Fibroblast of lung (primary cell): ENCODE measurements around the gene ZNF408. TPM values are rescaled to one million over a fixed set of nuclear protein-coding genes. Genes with fewer than 3 reads are reported as not detected.
A peak's percentile ranks its signal among the peaks of the same experiment; 100 is the strongest.

Source experiments
- DNase-seq, 2 donors: peaks; one replicate each; pipeline versions ENCODE4 v3.0.0 to v3.0.0-alpha.2; 2010; ENCODE audit warnings: low read depth in 2 of 2
- H2AFZ ChIP-seq: 2 replicates; pipeline ENCODE4 v1.5.1; 2012; ENCODE audit warnings: low read length, control low read depth, inconsistent platforms
- H3K27ac ChIP-seq: 2 replicates; pipeline ENCODE4 v1.5.1; 2011; ENCODE audit warnings: low read length, control low read depth; ENCODE audit not compliant: insufficient read depth
- H3K27me3 ChIP-seq: 2 replicates; pipeline ENCODE4 v1.5.1; 2011; ENCODE audit warnings: mild to moderate bottlenecking, low read length; ENCODE audit not compliant: control insufficient read depth, insufficient read depth
- H3K36me3 ChIP-seq: 2 replicates; pipeline ENCODE4 v1.5.1; 2011; ENCODE audit warnings: low read length; ENCODE audit not compliant: control insufficient read depth, insufficient read depth
- H3K4me1 ChIP-seq: 2 replicates; pipeline ENCODE4 v1.5.1; 2011; ENCODE audit warnings: low read length; ENCODE audit not compliant: control insufficient read depth, insufficient read depth; ENCODE audit errors: extremely low read depth
- H3K4me2 ChIP-seq: 2 replicates; pipeline ENCODE4 v1.5.1; 2011; ENCODE audit warnings: low read length, control low read depth; ENCODE audit not compliant: insufficient read depth; ENCODE audit errors: extremely low read depth
- H3K4me3 ChIP-seq, 4 experiments: fragments of 200-600 bp in 1 of 4; sonication (generic) in 1 of 4; replicated peaks in 1 of 4; 2 replicates each; pipeline ENCODE4 v1.5.1; 2011 to 2016; ENCODE audit warnings: low read length in 4 of 4, low read depth in 3 of 4, mild to moderate bottlenecking in 3 of 4, control low read depth in 2 of 4, inconsistent platforms in 1 of 4, mixed read lengths in 1 of 4; ENCODE audit not compliant: insufficient read depth in 1 of 4; ENCODE audit errors: control extremely low read depth in 1 of 4
- H3K79me2 ChIP-seq: 2 replicates; pipeline ENCODE4 v1.5.1; 2012; ENCODE audit warnings: mild to moderate bottlenecking, low read length, inconsistent platforms; ENCODE audit not compliant: control insufficient read depth, insufficient read depth
- H3K9ac ChIP-seq: 2 replicates; pipeline ENCODE4 v1.5.1; 2011; ENCODE audit warnings: mild to moderate bottlenecking, low read length, control low read depth; ENCODE audit not compliant: insufficient read depth
- H3K9me3 ChIP-seq: 2 replicates; pipeline ENCODE4 v1.5.1; 2012; ENCODE audit warnings: low read depth, low read length; ENCODE audit not compliant: control insufficient read depth, insufficient read depth
- H4K20me1 ChIP-seq: 2 replicates; pipeline ENCODE4 v1.5.1; 2011; ENCODE audit warnings: low read length; ENCODE audit not compliant: control insufficient read depth, insufficient read depth; ENCODE audit errors: extremely low read depth
- CTCF ChIP-seq, 2 donors: IDR thresholded peaks in 1 of 2; conservative IDR thresholded peaks in 1 of 2; 1 replicate in 1 of 2; 2 replicates in 1 of 2; pipeline ENCODE4 v1.5.1; 2011 to 2012; ENCODE audit warnings: low read length in 2 of 2, control low read depth in 1 of 2, inconsistent platforms in 1 of 2, low read depth in 1 of 2, mild to moderate bottlenecking in 1 of 2
- EZH2 ChIP-seq: IDR thresholded peaks from 2 replicates; pipeline ENCODE4 v1.5.1; 2012; ENCODE audit warnings: low read length, control low read depth, mild to moderate bottlenecking; ENCODE audit errors: missing control alignments
- polyA plus RNA-seq, 2 donors: library from polyadenylated mRNA; depleted of rRNA in 1 of 2; stranded (reverse) in 1 of 2; unstranded in 1 of 2; fragments of >200 nt; gene quantifications; 2 replicates each; pipeline ENCODE4 v1.2.1, GENCODE V29; 2011 to 2012; ENCODE audit warnings: missing spikeins in 1 of 2
- total RNA-seq: library from RNA; depleted of rRNA; stranded (reverse); fragments of >200 nt; gene quantifications from 2 replicates; pipeline ENCODE4 v1.2.1, GENCODE V29; 2014

ZNF408 gene
- total and polyA plus RNA-seq, 2 donors (not counting 1 experiment from before 2014, with no cell fraction given) = 4.2 to 7.9 TPM

- Histone ChIP-seq H3K27ac (no peak overlapping the region), H4K20me1 (no peaks in the 10 kb centered on the region), H2AFZ (no peak overlapping the region), H3K36me3 (peaks cover 29% of the 10 kb centered on the region), H3K4me3 (no peak overlapping the region), H3K4me1 (peaks cover 19% of the 10 kb centered on the region), H3K79me2 (peaks cover 10% of the 10 kb centered on the region), H3K27me3 (no peaks in the 10 kb centered on the region), H3K9ac (no peak overlapping the region), H3K9me3 (no peaks in the 10 kb centered on the region), H3K4me2 (no peak overlapping the region)
- no peak for TF ChIP-seq EZH2
- no peak for TF ChIP-seq CTCF (conservative IDR thresholded peaks at IDR 0.05 in 1 of 2, IDR thresholded peaks at IDR 0.05 in 1 of 2; ENCODE audit: low read depth in 1 of 2, low read length in 2 of 2)
- peak in 1 of 2 donors; percentile 54 for DNase-seq
Observed at GRCh38 chr11:46692450-46692849, 8.4 kb upstream of the ZNF408 start.

GRCh38 chr11:46693597-46694012 lies 7.2 kb upstream of the ZNF408 start:
- peak overlapping the region; percentile 66 for H3K27ac ChIP-seq
- no peak overlapping the region for H3K9ac ChIP-seq
- TF ChIP-seq CTCF (conservative IDR thresholded peaks at IDR 0.05 in 1 of 2, IDR thresholded peaks at IDR 0.05 in 1 of 2; ENCODE audit: low read depth in 1 of 2, low read length in 2 of 2) = no peak
- TF ChIP-seq EZH2 = no peak
- H3K9me3 ChIP-seq = no peaks in the 10 kb centered on the region
- no peak overlapping the region for H3K4me3 ChIP-seq
- H4K20me1 ChIP-seq = no peaks in the 10 kb centered on the region
- H3K79me2 ChIP-seq = peaks cover 18% of the 10 kb centered on the region
- peaks cover 24% of the 10 kb centered on the region for H3K36me3 ChIP-seq
- no peak overlapping the region for H2AFZ ChIP-seq
- peaks cover 12% of the 10 kb centered on the region for H3K4me1 ChIP-seq
- no peak overlapping the region for H3K4me2 ChIP-seq
- H3K27me3 ChIP-seq = no peaks in the 10 kb centered on the region
- peak in 1 of 2 donors; percentile 66 for DNase-seq

GRCh38 chr11:46694072-46694471 lies 6.8 kb upstream of the ZNF408 start:
- no peak overlapping the region for H3K4me2 ChIP-seq
- no peaks in the 10 kb centered on the region for H3K9me3 ChIP-seq
- H3K36me3 ChIP-seq = peaks cover 24% of the 10 kb centered on the region
- peaks cover 12% of the 10 kb centered on the region for H3K4me1 ChIP-seq
- no peak overlapping the region for H3K4me3 ChIP-seq
- peak overlapping the region; percentile 66 for H3K27ac ChIP-seq
- no peak for TF ChIP-seq CTCF (conservative IDR thresholded peaks at IDR 0.05 in 1 of 2, IDR thresholded peaks at IDR 0.05 in 1 of 2; ENCODE audit: low read depth in 1 of 2, low read length in 2 of 2)
- no peak for TF ChIP-seq EZH2
- H3K9ac ChIP-seq = no peak overlapping the region
- H2AFZ ChIP-seq = no peak overlapping the region
- H4K20me1 ChIP-seq = no peaks in the 10 kb centered on the region
- no peaks in the 10 kb centered on the region for H3K27me3 ChIP-seq
- peaks cover 22% of the 10 kb centered on the region for H3K79me2 ChIP-seq
- no peak for DNase-seq
